Upper lobe of left lung (tissue), 6 donors: ENCODE data around the gene RFX2. TPM values are rescaled to one million over a fixed set of nuclear protein-coding genes. Genes with fewer than 3 reads are reported as not detected.

Experiments used
- ATAC-seq, 2 donors: fragments of 200-7000 bp; cut with Tn5 transposase; one replicate each; pipeline ENCODE4 v1.9.1; 2022; ENCODE audit warnings: mild to moderate bottlenecking in 2 of 2, moderate library complexity in 2 of 2; ENCODE audit not compliant: low FRiP score in 2 of 2
- DNase-seq, 2 donors: peaks; one replicate each; pipeline ENCODE4 v3.0.0-alpha.2; 2019 to 2020
- H3K27ac ChIP-seq, 4 donors: fragments of 200-600 bp; sonication (generic); one replicate each; pipeline ENCODE4 v1.5.1; 2016 to 2019
- H3K27me3 ChIP-seq, 4 donors: fragments of 200-600 bp; sonication (generic); one replicate each; pipeline ENCODE4 v1.5.1; 2017 to 2019
- H3K36me3 ChIP-seq, 4 donors: fragments of 200-600 bp; sonication (generic); one replicate each; pipeline ENCODE4 v1.5.1; 2016 to 2019
- H3K4me1 ChIP-seq, 4 donors: fragments of 200-600 bp; sonication (generic); one replicate each; pipeline ENCODE4 v1.5.1; 2018 to 2019
- H3K4me3 ChIP-seq, 4 donors: fragments of 200-600 bp; sonication (generic); one replicate each; pipeline ENCODE4 v1.5.1; 2017 to 2019; ENCODE audit warnings: mild to moderate bottlenecking in 2 of 4, moderate library complexity in 1 of 4
- H3K9me3 ChIP-seq, 4 donors: fragments of 200-600 bp; sonication (generic); one replicate each; pipeline ENCODE4 v1.5.1; 2018 to 2019
- EP300 ChIP-seq, 4 donors: sonication (generic); formaldehyde crosslinking; IDR thresholded peaks; one replicate each; pipeline ENCODE4 v1.5.1; 2017; ENCODE audit warnings: antibody characterized with exemption in 4 of 4, control low read depth in 2 of 4
- POLR2A ChIP-seq, 4 donors: fragments of 450-650 bp; IDR thresholded peaks; one replicate each; pipeline ENCODE4 v1.5.1; 2016 to 2017; ENCODE audit warnings: antibody characterized with exemption in 4 of 4, mild to moderate bottlenecking in 2 of 4
- POLR2AphosphoS5 ChIP-seq, 2 donors: sonication (generic); formaldehyde crosslinking; IDR thresholded peaks; one replicate each; pipeline ENCODE4 v1.5.1; 2017; ENCODE audit warnings: antibody characterized with exemption in 2 of 2
- WGBS, 2 donors: methylation state at CpG; one replicate each; pipeline ENCODE4 v1.1.5; 2017 to 2018; 5-methylcytosine and 5-hydroxymethylcytosine counted together
- total RNA-seq, 6 donors: library from RNA; depleted of rRNA in 4 of 6; stranded (reverse); fragments of >200 nt in 4 of 6; gene quantifications; one replicate each; pipeline versions ENCODE4 v1.1.0 to v1.2.1, GENCODE V29; 2016 to 2021
- TF ChIP-seq, protein P1 (sequence below), 6 experiments: fragments of 450-650 bp in 4 of 6; fragments of 200-600 bp in 2 of 6; sonication (generic) in 2 of 6; IDR thresholded peaks; one replicate each; pipeline ENCODE4 v1.5.1; 2016 to 2019; ENCODE audit warnings: antibody characterized with exemption in 6 of 6
- donor health status: DM: no; HTN: no; CAD: no; lungs with moderate emphysema.
- donor health status: DM: no; HTN: yes; CAD: no; lungs with severe emphysema.

Gene RFX2
- total RNA-seq, 6 donors from 2014 or later = 14.3 to 111 (median 28.6) TPM

DNA sequence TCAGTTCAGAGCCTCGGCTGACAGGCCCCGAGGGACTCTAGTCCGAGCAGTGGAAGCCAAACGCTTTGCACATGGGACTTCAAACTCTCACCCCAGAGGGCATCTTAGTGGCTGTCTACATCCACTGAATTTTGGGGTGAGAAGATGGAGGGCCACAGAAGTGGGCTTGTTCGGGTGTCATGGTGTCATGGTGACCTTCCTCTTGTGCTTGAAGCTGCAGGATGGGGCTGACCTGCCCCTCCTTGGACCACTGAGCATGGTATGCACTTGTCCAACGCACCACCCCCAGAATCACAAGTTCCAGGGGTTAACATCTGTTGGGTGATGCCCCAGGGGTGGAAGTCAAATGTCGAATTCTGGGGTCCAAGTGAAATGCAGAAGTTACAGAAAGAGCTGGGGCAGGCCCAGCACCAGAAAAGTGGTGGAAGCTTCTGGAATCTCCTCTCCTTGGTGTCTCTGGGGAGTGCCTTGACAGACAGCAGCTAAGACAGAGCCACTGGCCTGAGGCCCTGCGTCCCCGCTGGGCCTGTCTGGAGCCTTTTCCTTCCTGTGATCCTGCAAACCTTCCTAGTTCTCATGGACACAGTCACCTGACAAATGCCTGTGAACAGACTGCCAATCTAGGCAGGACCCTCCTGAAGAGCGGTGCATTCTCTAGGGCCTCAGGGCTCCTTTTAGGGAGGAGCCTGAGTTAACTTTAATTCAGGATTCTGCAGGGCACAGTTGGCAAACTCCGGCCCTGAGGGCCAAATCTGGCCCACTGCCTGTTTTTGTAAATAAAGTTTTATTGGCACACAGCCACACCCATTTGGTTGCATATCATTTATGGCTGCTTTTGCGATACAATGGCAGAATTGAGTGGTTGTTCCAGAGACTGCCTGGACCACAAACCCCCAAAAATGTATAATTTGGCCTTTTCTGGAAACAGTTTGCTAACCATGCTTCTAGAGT, 67.2 kb downstream of the RFX2 start:
- 92 to 98% methylated on average over 7 to 12 of the region's 12 CpGs for WGBS, 2 donors
- no peak for ATAC-seq

DNA sequence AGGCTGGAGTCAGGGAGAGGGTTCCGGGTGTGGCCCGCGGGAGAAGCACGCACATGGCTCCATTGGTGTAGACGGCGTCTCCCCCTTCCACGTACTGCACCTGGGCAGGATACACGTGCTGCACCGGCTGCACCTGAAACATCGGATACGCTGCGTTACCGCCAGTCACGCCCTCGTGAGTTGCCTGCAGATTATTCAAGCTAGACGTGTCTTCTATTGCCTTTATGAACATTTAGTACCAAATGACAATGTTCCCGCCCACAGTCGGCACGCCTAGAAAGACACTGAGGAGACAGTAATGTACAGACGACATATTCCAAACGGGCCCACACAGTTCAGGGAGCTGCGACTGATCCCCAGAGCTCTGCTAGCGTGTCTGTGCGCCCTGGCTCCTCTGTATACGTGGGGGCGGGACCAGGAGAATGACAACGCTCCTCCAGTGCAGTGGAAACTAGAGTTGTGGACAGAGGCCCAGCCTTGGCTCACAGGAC, 68.3 kb downstream of the RFX2 start:
- Histone ChIP-seq H3K4me3 (no peak overlapping the region), H3K27ac (no peak overlapping the region), H3K27me3 (no peaks in the 10 kb centered on the region), H3K4me1 (no peaks in the 10 kb centered on the region), H3K36me3 (peaks cover 0 to 42% (median 29%) of the 10 kb centered on the region in 4 donors), H3K9me3 (no peaks in the 10 kb centered on the region)
- DNase-seq (no peak), ATAC-seq (no peak)
- 94 to 97% methylated on average over 27 of the region's 27 CpGs for WGBS, 2 donors
- TF ChIP-seq, protein P1, sequence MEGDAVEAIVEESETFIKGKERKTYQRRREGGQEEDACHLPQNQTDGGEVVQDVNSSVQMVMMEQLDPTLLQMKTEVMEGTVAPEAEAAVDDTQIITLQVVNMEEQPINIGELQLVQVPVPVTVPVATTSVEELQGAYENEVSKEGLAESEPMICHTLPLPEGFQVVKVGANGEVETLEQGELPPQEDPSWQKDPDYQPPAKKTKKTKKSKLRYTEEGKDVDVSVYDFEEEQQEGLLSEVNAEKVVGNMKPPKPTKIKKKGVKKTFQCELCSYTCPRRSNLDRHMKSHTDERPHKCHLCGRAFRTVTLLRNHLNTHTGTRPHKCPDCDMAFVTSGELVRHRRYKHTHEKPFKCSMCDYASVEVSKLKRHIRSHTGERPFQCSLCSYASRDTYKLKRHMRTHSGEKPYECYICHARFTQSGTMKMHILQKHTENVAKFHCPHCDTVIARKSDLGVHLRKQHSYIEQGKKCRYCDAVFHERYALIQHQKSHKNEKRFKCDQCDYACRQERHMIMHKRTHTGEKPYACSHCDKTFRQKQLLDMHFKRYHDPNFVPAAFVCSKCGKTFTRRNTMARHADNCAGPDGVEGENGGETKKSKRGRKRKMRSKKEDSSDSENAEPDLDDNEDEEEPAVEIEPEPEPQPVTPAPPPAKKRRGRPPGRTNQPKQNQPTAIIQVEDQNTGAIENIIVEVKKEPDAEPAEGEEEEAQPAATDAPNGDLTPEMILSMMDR (IDR thresholded peaks at IDR 0.05) = no peak
- TF ChIP-seq POLR2AphosphoS5 (IDR thresholded peaks at IDR 0.05) (no peak), POLR2A (IDR thresholded peaks at IDR 0.05) (no peak), EP300 (IDR thresholded peaks at IDR 0.05) (no peak)

More for the DNA sequence above, 67.2 kb downstream of the RFX2 start:
- Histone ChIP-seq H3K27me3 (no peaks in the 10 kb centered on the region), H3K27ac (no peak overlapping the region), H3K4me3 (no peak overlapping the region), H3K9me3 (no peaks in the 10 kb centered on the region), H3K4me1 (peaks cover 0 to 5% (median 2%) of the 10 kb centered on the region in 4 donors), H3K36me3 (peaks cover 0 to 42% (median 29%) of the 10 kb centered on the region in 4 donors)
- no peak for DNase-seq
- TF ChIP-seq, protein P1 (IDR thresholded peaks at IDR 0.05) = no peak
- TF ChIP-seq POLR2A (IDR thresholded peaks at IDR 0.05) (no peak), EP300 (IDR thresholded peaks at IDR 0.05) (no peak), POLR2AphosphoS5 (IDR thresholded peaks at IDR 0.05) (no peak)

DNA sequence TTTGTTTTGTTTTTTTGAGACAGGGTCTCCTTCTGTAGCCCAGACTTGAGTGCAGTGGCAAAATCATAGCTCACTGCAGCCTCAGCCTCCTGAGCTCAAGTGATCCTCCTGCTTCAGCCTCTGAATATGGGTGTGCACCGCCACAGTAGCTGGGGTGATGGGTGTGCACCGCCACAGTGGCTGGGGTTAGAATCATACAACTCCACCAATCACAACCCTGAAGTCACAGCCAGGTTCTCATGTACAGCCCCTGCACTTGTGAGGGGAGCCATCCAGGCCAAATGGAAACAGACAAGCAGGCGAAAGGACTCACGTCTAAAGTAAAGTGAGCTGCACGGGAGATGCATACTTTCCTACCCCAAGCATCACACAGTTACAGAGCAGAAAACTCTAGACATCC, 69.2 kb downstream of the RFX2 start:
- WGBS, 2 donors = 92 to 93% methylated on average over 5 of the region's 5 CpGs
- no peak for ATAC-seq
- H3K36me3 ChIP-seq = peaks cover 0 to 49% (median 29%) of the 10 kb centered on the region in 4 donors
- no peaks in the 10 kb centered on the region for H3K4me1 ChIP-seq
- no peaks in the 10 kb centered on the region for H3K27me3 ChIP-seq
- H3K9me3 ChIP-seq = no peaks in the 10 kb centered on the region
- no peak overlapping the region for H3K27ac ChIP-seq
- TF ChIP-seq POLR2AphosphoS5 (IDR thresholded peaks at IDR 0.05) (no peak), POLR2A (IDR thresholded peaks at IDR 0.05) (no peak), EP300 (IDR thresholded peaks at IDR 0.05) (no peak)
- TF ChIP-seq, protein P1 (IDR thresholded peaks at IDR 0.05) = no peak
- DNase-seq = no peak
- no peak overlapping the region for H3K4me3 ChIP-seq

DNA sequence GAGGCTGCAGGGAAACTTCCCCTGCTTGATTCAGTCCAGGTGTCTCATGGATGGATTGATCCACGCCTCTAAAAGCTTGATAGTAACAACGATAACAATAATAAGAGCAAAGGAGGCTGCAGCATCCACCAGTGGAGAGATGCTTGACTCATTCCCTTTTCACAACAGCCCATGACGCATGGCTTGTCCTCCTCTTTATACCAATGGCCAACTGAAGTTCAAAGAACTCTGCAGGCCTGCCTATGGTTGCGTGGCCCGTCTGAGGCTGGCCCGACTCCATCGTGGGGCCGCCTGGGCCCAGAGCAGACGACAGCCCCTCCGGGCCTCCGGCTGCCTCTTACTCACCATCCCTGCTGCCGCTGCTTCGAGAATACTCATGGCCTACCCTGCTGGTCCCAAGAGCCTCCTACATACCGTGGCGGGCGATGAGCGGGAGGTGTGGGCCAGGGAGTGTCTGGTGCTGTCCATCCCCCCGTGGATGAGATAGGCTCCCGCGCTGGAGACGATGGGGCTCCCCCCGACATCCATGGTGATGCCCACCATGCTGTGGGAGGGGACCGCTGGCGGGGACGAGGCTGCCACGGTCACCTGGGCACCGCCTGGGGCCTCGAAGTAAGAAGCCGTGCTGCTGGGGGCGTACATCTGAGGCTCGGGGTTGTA, 70.6 kb downstream of the RFX2 start:
- Histone ChIP-seq H3K4me3 (no peak overlapping the region), H3K27ac (no peak overlapping the region), H3K9me3 (no peaks in the 10 kb centered on the region), H3K27me3 (no peaks in the 10 kb centered on the region), H3K36me3 (peaks cover 0 to 56% (median 29%) of the 10 kb centered on the region in 4 donors), H3K4me1 (no peaks in the 10 kb centered on the region)
- 93 to 95% methylated on average over 4 to 29 of the region's 31 CpGs for WGBS, 2 donors
- no peak for DNase-seq
- TF ChIP-seq POLR2A (IDR thresholded peaks at IDR 0.05) = no peak
- ATAC-seq = peak; percentile 21 to 30
